GM21717 (cell line): ENCODE measurements around the gene CALCOCO1.

Experiments
- ATAC-seq: cut with Tn5 transposase; IDR thresholded peaks from one replicate; pipeline ENCODE4 v1.9.1; 2021; ENCODE audit warnings: mild to moderate bottlenecking, moderate library complexity; ENCODE audit not compliant: unreplicated experiment

The CALCOCO1 gene

GRCh38 chr12:53752621-53753020, 25.4 kb upstream of the CALCOCO1 start:
- ATAC-seq: no peak

- no peak for ATAC-seq
Measured at GRCh38 chr12:53752192-53752601, 24.9 kb upstream of the CALCOCO1 start.

DNA sequence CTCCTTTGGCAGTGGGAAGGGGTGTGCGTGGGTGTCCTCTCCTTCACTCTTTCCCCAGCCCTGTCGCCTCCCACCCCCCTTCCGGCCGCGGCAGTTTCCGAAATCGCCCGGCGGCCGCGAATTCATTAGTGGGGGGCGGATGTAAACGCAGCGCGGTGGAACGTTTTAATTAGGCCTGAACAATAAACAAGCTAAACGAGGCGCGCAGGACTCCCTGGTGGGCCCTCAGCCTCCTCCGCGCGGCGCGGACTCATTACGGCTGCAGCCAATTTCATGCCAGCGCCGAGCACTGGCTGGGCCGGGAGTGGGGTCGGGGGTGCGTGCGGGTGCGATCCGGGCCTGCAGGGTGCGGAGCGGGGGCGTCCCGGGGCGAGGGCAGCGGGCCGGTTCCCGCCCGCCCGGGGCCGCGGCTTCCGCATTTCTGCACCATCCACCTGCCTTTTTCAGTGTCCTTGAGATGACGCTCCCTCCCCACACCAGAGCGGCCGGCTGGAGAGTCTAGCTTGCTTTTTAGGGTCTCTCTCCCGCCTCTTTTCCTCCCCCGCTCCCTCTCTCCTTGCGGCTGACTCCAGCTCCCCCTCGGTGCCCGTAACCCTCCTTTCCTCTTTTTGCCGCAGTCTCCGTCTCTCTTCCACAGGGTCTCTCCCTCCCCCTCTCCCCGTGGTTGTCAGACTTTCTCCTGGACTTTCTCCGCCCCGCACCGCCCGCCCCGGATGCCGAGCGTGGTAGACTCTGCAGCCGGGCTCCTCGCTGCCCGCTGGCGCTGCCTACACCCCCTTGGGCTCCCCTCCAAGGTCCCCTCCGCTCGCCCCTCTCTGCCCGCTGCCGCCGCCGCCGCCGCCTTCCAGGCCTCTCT, 24.3 kb upstream of the CALCOCO1 start, which contains the start of gene CISTR:
CISTR (minus strand) TSS at position 644 of the 856 bp plus-strand sequence.
- no peak for ATAC-seq

- ATAC-seq: no peak
Measured at GRCh38 chr12:53750812-53751335, 23.6 kb upstream of the CALCOCO1 start.

DNA sequence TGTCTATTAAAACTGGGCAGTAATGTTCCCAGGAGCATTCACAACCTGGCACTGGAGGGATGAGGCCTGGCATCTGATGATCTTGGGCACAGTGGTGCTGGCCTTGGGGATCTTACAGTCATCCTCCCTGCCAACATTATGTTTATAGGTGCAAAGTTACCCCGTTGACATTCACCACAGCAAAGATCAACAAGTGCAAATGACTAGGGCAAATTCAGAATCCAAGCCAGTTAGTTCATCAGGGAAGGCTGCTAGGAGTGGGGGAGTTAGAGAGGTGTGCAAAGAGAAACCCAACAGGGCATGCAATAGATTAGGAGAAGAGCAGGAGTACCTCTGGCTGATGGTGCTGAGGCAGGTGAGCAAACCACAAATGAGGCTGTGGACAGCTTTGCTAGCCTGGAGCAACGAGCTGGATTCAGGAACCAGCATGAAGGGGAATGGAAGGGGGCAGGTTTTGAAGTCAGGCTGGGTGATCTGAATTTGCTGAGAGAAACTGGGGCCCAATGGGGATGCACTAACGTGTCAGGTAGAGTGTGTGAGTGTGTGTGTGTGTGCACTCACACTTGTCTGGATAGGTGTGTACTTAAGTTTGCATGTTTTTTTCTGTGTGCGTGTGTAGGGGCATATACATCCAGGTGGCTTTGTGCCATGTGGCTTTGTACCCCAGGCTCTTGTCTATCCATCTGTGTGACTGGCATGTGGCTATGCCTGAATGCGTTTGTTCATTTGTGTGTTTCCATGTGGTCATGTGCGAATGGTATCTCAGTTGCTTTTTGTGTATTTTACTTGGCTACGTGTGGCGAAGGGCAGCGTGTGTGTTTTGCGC, 22.9 kb upstream of the CALCOCO1 start:
- ATAC-seq: no peak

GRCh38 chr12:53748072-53748840, 21.0 kb upstream of the CALCOCO1 start:
- ATAC-seq: no peak

DNA sequence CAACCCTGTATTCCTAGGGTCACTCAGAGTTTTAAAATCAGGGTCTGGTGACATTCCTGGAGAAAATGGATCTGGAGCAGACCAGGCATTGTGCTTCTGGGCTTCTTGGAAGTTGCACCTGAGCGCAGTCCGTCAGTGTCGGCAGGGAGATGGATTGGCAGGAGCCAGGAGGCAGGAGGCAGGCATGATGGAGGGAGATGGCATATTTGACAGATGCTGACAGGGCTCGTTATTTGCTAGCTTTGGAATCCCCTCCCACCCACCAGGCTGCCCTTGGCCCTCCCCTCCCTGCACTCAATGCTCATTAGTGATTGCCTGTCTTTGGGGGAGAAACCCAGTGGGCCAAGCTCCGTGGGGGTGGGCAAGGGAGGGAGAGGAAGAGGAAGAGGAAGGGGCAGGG, 19.8 kb upstream of the CALCOCO1 start:
- ATAC-seq: no peak

DNA sequence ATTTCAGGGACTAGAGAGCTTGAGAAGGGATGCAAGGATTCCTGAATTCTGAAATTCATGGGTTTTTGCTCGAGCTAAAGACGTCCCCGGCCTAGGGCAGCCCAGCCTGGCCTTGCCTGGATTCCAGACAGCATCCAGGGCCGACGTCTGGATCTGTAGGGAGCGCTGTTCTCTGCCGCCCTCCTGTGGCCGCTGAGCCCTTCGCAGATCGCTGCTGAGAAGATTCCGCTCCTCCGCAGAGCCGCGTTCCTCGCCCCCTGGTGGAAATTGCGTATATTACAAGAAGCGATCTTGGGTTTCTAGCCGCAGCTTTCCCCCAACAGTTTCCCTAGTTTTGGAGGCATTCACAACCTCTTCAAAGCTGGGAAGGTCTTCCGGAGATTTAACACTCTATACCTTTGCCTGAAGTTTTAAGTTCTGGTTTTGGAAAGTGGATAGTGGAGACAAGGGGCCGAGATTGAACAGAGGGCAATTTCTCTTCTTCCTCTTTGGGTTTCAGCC, 19.4 kb upstream of the CALCOCO1 start:
- no peak for ATAC-seq

DNA sequence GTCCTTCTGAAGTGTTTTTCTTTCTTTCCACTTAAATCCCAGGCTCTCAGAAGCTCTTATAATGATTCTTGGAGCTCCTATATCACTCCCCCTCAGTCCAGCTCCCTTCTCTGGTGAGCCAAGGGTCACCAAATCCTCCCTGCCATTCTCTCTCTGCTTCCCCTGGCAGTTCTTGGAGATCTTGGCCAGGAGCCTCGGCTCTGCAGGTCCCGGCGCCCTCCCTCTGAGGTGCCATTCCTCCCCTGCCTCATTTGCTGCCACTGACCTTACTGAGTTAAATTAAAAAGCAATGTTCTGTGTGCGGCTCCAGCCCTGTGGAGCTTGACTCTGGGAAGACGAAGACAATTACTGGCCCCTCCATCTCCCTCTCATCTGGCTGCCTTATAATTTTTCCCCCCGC, 17.5 kb upstream of the CALCOCO1 start:
- no peak for ATAC-seq

DNA sequence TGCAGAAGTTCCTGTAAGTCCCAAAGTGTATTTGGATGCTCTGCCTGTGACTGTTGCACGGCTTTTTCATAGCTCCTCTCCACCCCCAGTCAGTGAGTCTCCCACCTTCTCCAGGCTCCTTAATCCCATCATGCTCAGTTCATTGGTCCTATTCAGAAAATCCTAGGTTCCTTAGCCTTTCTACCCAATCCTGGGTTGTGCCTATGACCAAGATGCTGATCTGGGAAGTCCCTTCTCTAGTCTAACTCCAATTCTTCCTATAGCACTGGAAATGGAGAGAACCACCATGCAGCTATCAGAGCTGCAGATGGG, 16.8 kb upstream of the CALCOCO1 start:
- no peak for ATAC-seq

- no peak for ATAC-seq
Measured at GRCh38 chr12:53743266-53744129, 16.2 kb upstream of the CALCOCO1 start.

DNA sequence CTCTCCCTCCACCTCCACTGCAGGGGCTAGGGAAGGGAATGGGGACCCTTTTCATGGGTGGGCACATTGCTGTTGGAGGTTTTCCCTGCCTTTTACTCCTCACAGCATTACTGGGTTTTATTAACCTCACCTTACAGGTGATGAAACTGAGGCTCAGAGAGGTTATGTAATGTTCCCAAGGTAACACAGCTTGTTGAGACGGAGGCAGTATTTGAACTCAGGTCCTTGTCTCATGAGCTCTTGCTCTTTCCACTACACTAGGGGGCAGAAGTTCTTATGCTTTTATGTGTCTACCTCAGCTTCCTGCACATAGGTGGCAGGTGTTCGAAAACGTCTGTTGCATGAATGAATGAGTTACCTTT, 12.9 kb upstream of the CALCOCO1 start:
- ATAC-seq: no peak

DNA sequence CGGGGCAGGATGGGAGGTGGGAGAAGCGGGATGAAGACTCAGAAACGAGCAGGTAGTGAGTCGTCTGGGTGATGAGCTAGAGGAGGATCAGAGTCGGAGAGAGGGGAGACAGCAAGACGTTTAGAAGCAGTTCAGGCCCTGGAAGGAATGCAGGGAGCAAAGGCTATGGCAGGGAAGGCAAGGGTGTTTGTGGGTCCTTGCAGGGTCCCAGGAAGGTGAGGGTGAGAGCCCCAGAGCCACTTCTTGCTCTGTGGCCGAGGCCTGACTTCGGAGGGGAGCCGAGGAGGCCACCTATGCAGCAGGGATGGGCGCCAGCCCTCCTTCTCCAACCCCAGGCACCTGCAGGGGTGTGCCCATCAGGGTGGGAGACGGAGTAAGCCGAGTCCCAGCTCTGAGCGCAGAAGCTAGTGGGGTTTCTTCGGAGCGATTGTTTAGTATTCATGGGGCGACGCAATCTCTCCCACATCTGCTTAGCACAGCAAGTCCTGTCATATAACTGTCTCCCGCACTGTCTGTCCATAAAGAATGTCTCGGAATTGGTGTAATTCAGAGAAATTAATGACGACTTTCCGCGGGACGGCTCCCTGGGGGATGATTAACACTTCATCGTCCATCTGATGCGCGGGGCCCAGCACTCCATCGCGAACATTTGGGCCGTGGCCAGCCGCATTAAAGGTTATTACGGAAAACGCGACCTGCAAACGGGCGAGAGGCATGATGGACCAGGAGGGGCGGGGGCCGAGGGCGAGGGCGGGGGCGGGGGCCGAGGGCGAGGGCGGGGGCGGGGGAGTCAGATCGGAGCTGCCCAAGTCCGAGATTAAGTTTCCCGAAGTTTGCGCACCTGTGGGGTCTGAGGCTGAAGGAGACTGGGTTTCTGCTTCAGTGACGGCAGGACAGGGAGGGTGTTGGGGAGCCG, 12.2 kb upstream of the CALCOCO1 start:
- no peak for ATAC-seq

- ATAC-seq: no peak
Measured at GRCh38 chr12:53738406-53739213, 11.4 kb upstream of the CALCOCO1 start.

GRCh38 chr12:53737951-53738405, 10.7 kb upstream of the CALCOCO1 start:
- ATAC-seq: no peak

- ATAC-seq: no peak
Measured at GRCh38 chr12:53737093-53737808, 10.0 kb upstream of the CALCOCO1 start.

DNA sequence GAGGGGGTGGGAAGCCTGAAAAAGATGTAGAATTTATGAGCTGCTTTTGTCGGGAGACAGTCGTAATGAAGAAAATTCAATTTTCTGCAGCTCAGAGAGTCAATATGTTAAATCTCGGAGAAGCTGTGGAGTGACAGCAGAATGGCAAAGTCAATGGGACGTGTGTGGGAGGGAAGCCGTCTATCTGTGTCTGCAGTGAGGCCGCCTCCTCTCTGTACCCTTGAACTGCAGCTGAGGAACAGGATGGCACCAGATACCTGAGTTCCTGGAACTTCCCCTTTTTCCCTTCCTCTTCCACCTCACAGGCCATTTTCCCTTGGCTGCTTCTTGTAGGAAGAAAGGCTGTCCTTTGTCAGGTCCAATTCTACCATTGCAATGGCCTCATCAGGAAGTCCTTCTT, 9.3 kb upstream of the CALCOCO1 start:
- ATAC-seq: no peak
